SH-SY5Y (cell line): ENCODE results near the gene RELN.

Experiments used
- GATA2 ChIP-seq: IDR thresholded peaks from 2 replicates; pipeline ENCODE4 v1.6.1; 2011; ENCODE audit warnings: mild to moderate bottlenecking, low read depth, low read length
- GATA3 ChIP-seq: IDR thresholded peaks from 2 replicates; pipeline ENCODE4 v1.6.1; 2011; ENCODE audit warnings: low read depth, mild to moderate bottlenecking, low read length, moderate library complexity

DNA sequence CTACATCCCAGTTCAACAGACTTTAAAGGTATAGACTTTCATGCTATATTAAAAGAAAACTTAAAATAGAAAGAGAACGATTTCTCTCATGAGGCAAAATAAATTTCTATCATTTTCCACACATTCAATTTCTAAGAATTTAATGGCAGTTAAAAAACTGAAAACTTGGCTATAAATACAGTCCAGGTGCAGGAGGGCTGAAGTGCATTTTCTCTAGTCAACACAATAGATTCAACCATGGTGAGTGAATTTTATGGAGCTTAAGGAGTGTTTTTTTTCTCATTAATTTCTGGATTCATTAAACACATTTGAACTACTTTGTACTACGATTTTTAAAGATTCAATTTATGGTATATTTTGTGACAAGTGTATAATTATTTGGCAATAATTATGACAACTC lies 302.7 kb downstream of the RELN start:
- TF ChIP-seq GATA2 (no peak), GATA3 (no peak)
